Measurements from ENCODE around the gene UBE2B.

GRCh38 chr5:134435560-134435959 is 64.2 kb downstream of the UBE2B start:
- TF ChIP-seq USF2 (IDR thresholded peaks at IDR 0.05; ENCODE audit: borderline replicate concordance, low read depth, low read length): no peak
- TF ChIP-seq CTCF (IDR thresholded peaks at IDR 0.05): no peak
- TF ChIP-seq EP300 (IDR thresholded peaks at IDR 0.05; ENCODE audit: borderline replicate concordance in 1 of 2, low read depth in 1 of 2, low read length in 1 of 2): no peak
